Activated T-helper 9 cell treated with anti-CD3 and anti-CD28 coated beads, Interleukin-2, amount 50 U/mL, for 16 hours (primary cell): ENCODE results near the gene MEI1.

Source experiments
- DNase-seq: peaks from one replicate; pipeline ENCODE4 v3.0.0-alpha.2; 2020; ENCODE audit warnings: low read depth

MEI1 gene

GRCh38 chr22:41745968-41746367, 46.7 kb downstream of the MEI1 start:
- no peak for DNase-seq

GRCh38 chr22:41746567-41747400, 47.5 kb downstream of the MEI1 start:
- DNase-seq: peak; percentile 13

GRCh38 chr22:41752011-41752970, 53.0 kb downstream of the MEI1 start:
- DNase-seq: no peak

- DNase-seq: no peak
Observed at GRCh38 chr22:41753984-41754383, 54.7 kb downstream of the MEI1 start.

- no peak for DNase-seq
Observed at GRCh38 chr22:41757502-41757901, 58.2 kb downstream of the MEI1 start.

GRCh38 chr22:41758231-41758630, 58.9 kb downstream of the MEI1 start:
- DNase-seq: no peak

GRCh38 chr22:41762980-41763779, 63.9 kb downstream of the MEI1 start:
- peak; percentile 20 for DNase-seq

GRCh38 chr22:41766476-41766875, 67.2 kb downstream of the MEI1 start:
- DNase-seq: no peak

GRCh38 chr22:41768430-41768829, 69.1 kb downstream of the MEI1 start:
- no peak for DNase-seq

GRCh38 chr22:41770715-41771468, 71.6 kb downstream of the MEI1 start:
- DNase-seq: no peak

- DNase-seq: no peak
Observed at GRCh38 chr22:41772198-41772597, 72.9 kb downstream of the MEI1 start.

GRCh38 chr22:41772645-41773044, 73.3 kb downstream of the MEI1 start:
- no peak for DNase-seq

GRCh38 chr22:41775338-41775737, 76.0 kb downstream of the MEI1 start:
- no peak for DNase-seq

GRCh38 chr22:41775976-41776375, 76.7 kb downstream of the MEI1 start:
- DNase-seq: no peak

GRCh38 chr22:41776381-41776780, 77.1 kb downstream of the MEI1 start:
- DNase-seq: no peak

- DNase-seq: no peak
Observed at GRCh38 chr22:41777749-41778425, 78.6 kb downstream of the MEI1 start.

GRCh38 chr22:41779929-41780505, 80.7 kb downstream of the MEI1 start:
- DNase-seq: no peak

GRCh38 chr22:41780746-41781505, 81.6 kb downstream of the MEI1 start:
- peak; percentile 77 for DNase-seq

- DNase-seq: peak; percentile 1
Observed at GRCh38 chr22:41781507-41781906, 82.2 kb downstream of the MEI1 start.

- DNase-seq: no peak
Observed at GRCh38 chr22:41782316-41782715, 83.0 kb downstream of the MEI1 start.
